GM12891 (cell line): ENCODE results near the gene RLN1.

Experiments used
- POLR2AphosphoS5 ChIP-seq: IDR thresholded peaks from 2 replicates; pipeline ENCODE4 v1.6.1; 2011; ENCODE audit warnings: low read depth, low read length, control low read depth
- POU2F2 ChIP-seq: IDR thresholded peaks from 2 replicates; pipeline ENCODE4 v1.6.1; 2011; ENCODE audit warnings: low read depth, mild to moderate bottlenecking, control low read depth, low read length, moderate library complexity

DNA sequence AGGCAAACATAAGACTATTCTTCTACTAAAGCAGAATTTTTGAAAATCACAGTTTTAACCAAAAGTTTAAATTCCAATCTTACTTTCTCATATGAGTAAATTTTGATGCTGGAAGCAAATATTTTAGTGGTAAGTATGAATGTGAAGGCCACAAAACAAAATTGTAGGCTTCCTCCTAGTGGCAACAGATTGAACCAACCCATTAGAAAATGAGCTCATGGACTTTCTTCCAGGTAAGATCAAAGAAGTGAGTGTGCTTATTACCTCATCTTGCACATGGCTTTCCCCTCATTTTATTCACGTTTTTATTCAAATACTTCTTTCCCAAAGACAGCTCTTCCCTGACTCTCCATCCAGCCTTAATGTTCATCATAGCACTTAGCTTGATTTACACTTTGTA, 18.6 kb downstream of the RLN1 start:
- TF ChIP-seq POLR2AphosphoS5 = no peak
- no peak for TF ChIP-seq POU2F2
